ENCODE results near the gene TLR4.

TLR4 gene

DNA sequence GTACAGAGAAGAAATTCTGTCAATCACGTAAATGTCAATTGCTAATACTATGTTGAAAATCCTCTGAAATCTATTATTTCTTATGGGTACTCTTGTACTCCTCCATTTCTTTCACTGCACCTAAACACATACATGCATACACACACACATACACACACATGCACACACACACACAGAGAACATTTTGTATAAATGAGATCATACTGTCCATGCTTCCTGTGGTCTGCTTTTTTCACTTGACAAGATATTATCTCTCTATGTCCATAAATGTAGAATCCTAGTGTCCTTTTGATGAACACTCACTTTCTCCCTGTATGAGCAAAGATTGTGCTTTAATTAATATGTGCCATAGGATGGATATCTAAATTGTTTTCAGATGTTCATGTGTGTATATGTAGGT is 32.7 kb upstream of the TLR4 start:
- H3K27me3 ChIP-seq (replicated peaks; ENCODE audit: control insufficient read depth, insufficient read depth, low read length): no peaks in the 10 kb centered on the region
- H3K36me3 ChIP-seq (ENCODE audit: control insufficient read depth, insufficient read depth, low read length): no peaks in the 10 kb centered on the region
- no peak for DNase-seq (ENCODE audit: extremely low read depth, insufficient read length)
- no peak overlapping the region for H3K4me3 ChIP-seq (replicated peaks; ENCODE audit: low read depth, low read length)
- TF ChIP-seq, protein P1, sequence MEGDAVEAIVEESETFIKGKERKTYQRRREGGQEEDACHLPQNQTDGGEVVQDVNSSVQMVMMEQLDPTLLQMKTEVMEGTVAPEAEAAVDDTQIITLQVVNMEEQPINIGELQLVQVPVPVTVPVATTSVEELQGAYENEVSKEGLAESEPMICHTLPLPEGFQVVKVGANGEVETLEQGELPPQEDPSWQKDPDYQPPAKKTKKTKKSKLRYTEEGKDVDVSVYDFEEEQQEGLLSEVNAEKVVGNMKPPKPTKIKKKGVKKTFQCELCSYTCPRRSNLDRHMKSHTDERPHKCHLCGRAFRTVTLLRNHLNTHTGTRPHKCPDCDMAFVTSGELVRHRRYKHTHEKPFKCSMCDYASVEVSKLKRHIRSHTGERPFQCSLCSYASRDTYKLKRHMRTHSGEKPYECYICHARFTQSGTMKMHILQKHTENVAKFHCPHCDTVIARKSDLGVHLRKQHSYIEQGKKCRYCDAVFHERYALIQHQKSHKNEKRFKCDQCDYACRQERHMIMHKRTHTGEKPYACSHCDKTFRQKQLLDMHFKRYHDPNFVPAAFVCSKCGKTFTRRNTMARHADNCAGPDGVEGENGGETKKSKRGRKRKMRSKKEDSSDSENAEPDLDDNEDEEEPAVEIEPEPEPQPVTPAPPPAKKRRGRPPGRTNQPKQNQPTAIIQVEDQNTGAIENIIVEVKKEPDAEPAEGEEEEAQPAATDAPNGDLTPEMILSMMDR (IDR thresholded peaks at IDR 0.05; ENCODE audit: insufficient read depth, low read length, poor library complexity, severe bottlenecking): no peak

DNA sequence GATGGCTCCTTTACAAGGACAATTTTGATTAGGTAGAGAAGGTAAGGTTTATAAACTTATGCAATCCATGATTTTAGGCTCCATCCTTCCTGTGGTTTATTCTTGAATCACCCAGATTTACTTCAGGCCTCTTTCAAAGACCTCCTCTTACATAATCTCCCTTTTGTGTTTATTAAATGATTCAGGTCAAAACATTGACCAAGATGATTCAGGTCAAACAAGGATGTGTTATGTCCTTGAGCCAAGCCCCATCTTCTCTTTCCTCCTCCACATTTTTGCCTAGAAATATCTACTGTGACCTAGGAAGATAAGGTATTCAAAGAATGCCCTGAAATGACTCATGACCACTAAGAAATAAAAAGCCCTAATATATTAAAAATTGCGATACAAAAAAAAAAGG is 31.8 kb upstream of the TLR4 start:
- Histone ChIP-seq H3K27me3 (replicated peaks; ENCODE audit: control insufficient read depth, insufficient read depth, low read length) (no peaks in the 10 kb centered on the region), H3K36me3 (ENCODE audit: control insufficient read depth, insufficient read depth, low read length) (no peaks in the 10 kb centered on the region), H3K4me3 (replicated peaks; ENCODE audit: low read depth, low read length) (no peak overlapping the region)
- TF ChIP-seq, protein P1 (IDR thresholded peaks at IDR 0.05; ENCODE audit: insufficient read depth, low read length, poor library complexity, severe bottlenecking): no peak
- DNase-seq (ENCODE audit: extremely low read depth, insufficient read length): no peak

DNA sequence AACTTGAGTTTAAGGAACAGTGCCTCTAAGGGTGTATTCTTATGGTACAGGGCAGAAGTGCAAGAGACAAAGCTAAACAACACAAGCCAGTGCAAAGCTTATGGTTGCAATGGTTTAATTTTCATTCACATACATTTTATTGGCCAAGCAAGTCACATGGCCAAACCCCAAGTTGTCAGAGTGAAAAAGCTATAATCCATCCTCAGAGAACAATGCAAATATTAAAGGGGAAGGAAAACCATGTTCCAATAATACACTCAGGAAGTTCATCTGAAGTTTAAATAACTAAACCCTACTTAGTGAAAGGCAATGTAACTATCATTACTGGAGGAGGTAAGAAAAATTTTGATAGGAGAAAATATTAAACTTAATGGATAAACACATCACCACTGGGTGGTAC is 26.6 kb upstream of the TLR4 start:
- Histone ChIP-seq H3K27me3 (replicated peaks; ENCODE audit: control insufficient read depth, insufficient read depth, low read length) (no peaks in the 10 kb centered on the region), H3K36me3 (ENCODE audit: control insufficient read depth, insufficient read depth, low read length) (no peaks in the 10 kb centered on the region), H3K4me3 (replicated peaks; ENCODE audit: low read depth, low read length) (no peak overlapping the region)
- TF ChIP-seq, protein P1 (IDR thresholded peaks at IDR 0.05; ENCODE audit: insufficient read depth, low read length, poor library complexity, severe bottlenecking): no peak
- DNase-seq (ENCODE audit: extremely low read depth, insufficient read length): no peak

DNA sequence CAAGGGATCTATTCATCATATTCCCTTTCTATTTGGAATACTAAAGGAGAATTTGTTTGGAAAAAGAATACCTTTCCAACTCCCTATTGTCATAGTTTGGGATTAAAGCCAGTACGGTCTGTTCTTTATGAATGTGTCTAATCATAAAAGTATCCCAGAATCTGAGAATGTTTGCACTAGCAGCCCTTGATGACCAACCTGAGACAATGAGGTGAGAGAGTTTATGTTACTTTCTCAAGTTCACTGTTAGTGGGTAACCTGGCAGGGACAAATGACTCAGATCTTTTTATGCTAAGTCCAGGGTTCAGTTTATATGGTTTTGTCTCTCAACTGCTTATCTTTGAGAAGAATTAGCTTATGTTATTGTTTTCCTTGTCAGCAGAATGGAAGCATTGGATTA is 25.3 kb upstream of the TLR4 start:
- no peaks in the 10 kb centered on the region for H3K27me3 ChIP-seq (replicated peaks; ENCODE audit: control insufficient read depth, insufficient read depth, low read length)
- H3K36me3 ChIP-seq (ENCODE audit: control insufficient read depth, insufficient read depth, low read length): no peaks in the 10 kb centered on the region
- H3K4me3 ChIP-seq (replicated peaks; ENCODE audit: low read depth, low read length): no peak overlapping the region
- no peak for DNase-seq (ENCODE audit: extremely low read depth, insufficient read length)
- TF ChIP-seq, protein P1 (IDR thresholded peaks at IDR 0.05; ENCODE audit: insufficient read depth, low read length, poor library complexity, severe bottlenecking): no peak

DNA sequence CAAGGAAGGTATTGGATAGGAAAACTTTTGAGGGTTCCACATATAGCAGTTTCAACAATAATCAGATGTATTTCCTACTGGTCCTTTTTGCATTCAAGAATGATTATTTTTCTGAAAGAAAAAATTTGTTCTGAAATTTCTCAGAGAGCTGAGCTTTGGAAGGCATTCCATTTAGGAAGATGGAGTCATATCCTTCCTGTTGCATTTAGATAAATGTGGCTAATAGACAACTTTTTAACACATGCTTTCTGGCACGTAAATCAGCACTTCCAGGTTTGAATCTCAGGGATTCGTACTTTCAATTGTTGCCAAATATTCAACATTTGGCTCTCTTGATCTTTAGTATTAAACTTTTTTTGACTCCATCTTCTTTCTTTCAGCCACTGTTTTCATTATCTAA is 24.8 kb upstream of the TLR4 start:
- TF ChIP-seq, protein P1 (IDR thresholded peaks at IDR 0.05; ENCODE audit: insufficient read depth, low read length, poor library complexity, severe bottlenecking): no peak
- no peaks in the 10 kb centered on the region for H3K36me3 ChIP-seq (ENCODE audit: control insufficient read depth, insufficient read depth, low read length)
- DNase-seq (ENCODE audit: extremely low read depth, insufficient read length): no peak
- H3K27me3 ChIP-seq (replicated peaks; ENCODE audit: control insufficient read depth, insufficient read depth, low read length): no peaks in the 10 kb centered on the region
- no peak overlapping the region for H3K4me3 ChIP-seq (replicated peaks; ENCODE audit: low read depth, low read length)

DNA sequence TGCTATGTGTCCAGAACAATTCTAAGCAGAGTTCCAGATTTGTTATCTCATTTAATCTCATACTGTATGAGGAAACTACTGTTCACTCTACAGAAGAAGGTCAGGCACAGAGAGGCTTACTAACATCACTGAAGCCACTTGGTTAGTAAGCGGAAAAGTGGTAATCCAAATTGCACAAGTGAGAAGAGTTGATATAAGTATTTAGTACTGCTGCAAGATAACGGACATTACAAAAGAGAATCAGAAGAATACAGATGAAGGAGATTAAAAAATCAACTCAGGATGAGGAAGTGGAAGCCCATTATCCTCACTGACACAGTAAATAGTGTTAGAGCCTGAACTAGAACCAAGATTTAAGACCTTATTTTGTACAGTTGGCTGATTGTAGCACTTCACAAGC is 22.3 kb upstream of the TLR4 start:
- TF ChIP-seq, protein P1 (IDR thresholded peaks at IDR 0.05; ENCODE audit: insufficient read depth, low read length, poor library complexity, severe bottlenecking): no peak
- H3K36me3 ChIP-seq (ENCODE audit: control insufficient read depth, insufficient read depth, low read length): no peaks in the 10 kb centered on the region
- no peak overlapping the region for H3K4me3 ChIP-seq (replicated peaks; ENCODE audit: low read depth, low read length)
- H3K27me3 ChIP-seq (replicated peaks; ENCODE audit: control insufficient read depth, insufficient read depth, low read length): no peaks in the 10 kb centered on the region
- DNase-seq (ENCODE audit: extremely low read depth, insufficient read length): no peak
